GM18868 (cell line): Measurements from ENCODE around the gene PDE6D.

Source experiments
- ATAC-seq: cut with Tn5 transposase; IDR thresholded peaks from one replicate; pipeline ENCODE4 v1.9.1; 2021; ENCODE audit warnings: mild to moderate bottlenecking, moderate library complexity; ENCODE audit not compliant: unreplicated experiment

The PDE6D gene

GRCh38 chr2:231708773-231709635 is 72.1 kb downstream of the PDE6D start:
- ATAC-seq: no peak

GRCh38 chr2:231707927-231708772 is 72.9 kb downstream of the PDE6D start, which contains the start of gene PTMA:
Gene PTMA (plus strand): TSS chr2:231708525. CDS start chr2:231708707, 182 bp downstream.
- ATAC-seq: peak; percentile 66

- no peak for ATAC-seq
Measured at GRCh38 chr2:231707625-231707926, 73.5 kb downstream of the PDE6D start.

- peak; percentile 43 for ATAC-seq
Measured at GRCh38 chr2:231706731-231707624, 74.1 kb downstream of the PDE6D start.

GRCh38 chr2:231704017-231704416 is 77.1 kb downstream of the PDE6D start:
- ATAC-seq: no peak

- no peak for ATAC-seq
Measured at GRCh38 chr2:231701456-231702373, 79.4 kb downstream of the PDE6D start.

GRCh38 chr2:231699006-231699405 is 82.1 kb downstream of the PDE6D start:
- no peak for ATAC-seq

GRCh38 chr2:231696004-231696367 is 85.1 kb downstream of the PDE6D start:
- no peak for ATAC-seq

GRCh38 chr2:231693956-231694355 is 87.1 kb downstream of the PDE6D start:
- ATAC-seq: no peak

GRCh38 chr2:231692847-231693246 is 88.2 kb downstream of the PDE6D start:
- ATAC-seq: no peak

GRCh38 chr2:231691251-231691772 is 89.8 kb downstream of the PDE6D start:
- no peak for ATAC-seq

GRCh38 chr2:231689124-231689893 is 91.8 kb downstream of the PDE6D start:
- ATAC-seq: no peak

- no peak for ATAC-seq
Measured at GRCh38 chr2:231688719-231689118, 92.4 kb downstream of the PDE6D start.

GRCh38 chr2:231687961-231688360 is 93.1 kb downstream of the PDE6D start:
- no peak for ATAC-seq

- peak; percentile 79 for ATAC-seq
Measured at GRCh38 chr2:231687133-231687852, 93.8 kb downstream of the PDE6D start.

GRCh38 chr2:231686192-231687100 is 94.6 kb downstream of the PDE6D start:
- ATAC-seq: no peak
